ENCODE data around the gene EEA1.
"Not testable (repeated sequence)": the region's sequence is repeated elsewhere in the genome, so short reads cannot be mapped to it uniquely, and the experiment has no call there.

DNA sequence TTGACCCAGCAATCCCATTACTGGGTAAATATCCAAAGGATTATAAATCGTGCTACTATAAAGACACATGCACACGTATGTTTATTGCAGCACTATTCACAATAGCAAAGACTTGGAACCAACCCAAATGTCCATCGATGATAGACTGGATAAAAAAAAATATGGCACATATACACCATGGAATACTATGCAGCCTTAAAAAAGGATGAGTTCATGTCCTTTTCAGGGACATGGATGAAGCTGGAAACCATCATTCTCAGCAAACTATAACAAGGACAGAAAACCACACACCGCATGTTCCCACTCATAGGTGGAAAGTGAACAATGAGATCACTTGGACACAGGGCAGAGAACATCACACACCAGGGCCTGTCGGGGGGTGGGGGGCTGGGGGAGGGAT is 134.7 kb downstream of the EEA1 start:
- TF ChIP-seq, protein P1, sequence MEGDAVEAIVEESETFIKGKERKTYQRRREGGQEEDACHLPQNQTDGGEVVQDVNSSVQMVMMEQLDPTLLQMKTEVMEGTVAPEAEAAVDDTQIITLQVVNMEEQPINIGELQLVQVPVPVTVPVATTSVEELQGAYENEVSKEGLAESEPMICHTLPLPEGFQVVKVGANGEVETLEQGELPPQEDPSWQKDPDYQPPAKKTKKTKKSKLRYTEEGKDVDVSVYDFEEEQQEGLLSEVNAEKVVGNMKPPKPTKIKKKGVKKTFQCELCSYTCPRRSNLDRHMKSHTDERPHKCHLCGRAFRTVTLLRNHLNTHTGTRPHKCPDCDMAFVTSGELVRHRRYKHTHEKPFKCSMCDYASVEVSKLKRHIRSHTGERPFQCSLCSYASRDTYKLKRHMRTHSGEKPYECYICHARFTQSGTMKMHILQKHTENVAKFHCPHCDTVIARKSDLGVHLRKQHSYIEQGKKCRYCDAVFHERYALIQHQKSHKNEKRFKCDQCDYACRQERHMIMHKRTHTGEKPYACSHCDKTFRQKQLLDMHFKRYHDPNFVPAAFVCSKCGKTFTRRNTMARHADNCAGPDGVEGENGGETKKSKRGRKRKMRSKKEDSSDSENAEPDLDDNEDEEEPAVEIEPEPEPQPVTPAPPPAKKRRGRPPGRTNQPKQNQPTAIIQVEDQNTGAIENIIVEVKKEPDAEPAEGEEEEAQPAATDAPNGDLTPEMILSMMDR (IDR thresholded peaks at IDR 0.05): not testable (repeated sequence)
- TF ChIP-seq POLR2A (IDR thresholded peaks at IDR 0.05): not testable (repeated sequence)
